Body of pancreas (tissue), 4 donors: Measurements from ENCODE around the gene TFIP11.

Experiments
- CTCF ChIP-seq, 7 experiments: fragments of 450-650 bp in 4 of 7; fragments of 200-600 bp in 3 of 7; sonication (generic) in 3 of 7; IDR thresholded peaks; one replicate each; pipeline ENCODE4 v1.5.1; 2016 to 2019; ENCODE audit warnings: antibody characterized with exemption in 7 of 7
- POLR2A ChIP-seq, 3 donors: fragments of 450-650 bp; IDR thresholded peaks; one replicate each; pipeline ENCODE4 v1.6.1; 2016; ENCODE audit warnings: antibody characterized with exemption in 3 of 3, mild to moderate bottlenecking in 2 of 3

GRCh38 chr22:26544489-26544888 lies 32.2 kb upstream of the TFIP11 start:
- no peak for TF ChIP-seq CTCF (IDR thresholded peaks at IDR 0.05)
- TF ChIP-seq POLR2A (IDR thresholded peaks at IDR 0.05): no peak
